Measurements from ENCODE around the gene CCT4. TPM values are rescaled to one million over a fixed set of nuclear protein-coding genes. Genes with fewer than 3 reads are reported as not detected.

The CCT4 gene
- total RNA-seq, 1 experiment from 2014 or later, result 265 TPM

GRCh38 chr2:61906186-61906470, 17.7 kb upstream of the CCT4 start:
- peaks cover 20% of the 10 kb centered on the region for H3K4me1 ChIP-seq (replicated peaks; ENCODE audit: insufficient read depth)
- DNase-seq, result no peak
- BruUV-seq (replicated peaks), result no TSS peak
- peak overlapping the region; percentile 82 for H3K4me3 ChIP-seq
- no peaks in the 10 kb centered on the region for H3K27me3 ChIP-seq (ENCODE audit: insufficient read depth, low read depth)
- ChIA-PET POLR2A (ENCODE audit: unreplicated experiment) (no interaction called here), CTCF (interaction anchor here (0.5 kb wide), 1 partner anchor 379 kb away, joined by 3 read pairs; no protein-coding TSS in a partner anchor)
- TF ChIP-seq EZH2 (IDR thresholded peaks at IDR 0.05; ENCODE audit: low read depth) (no peak), CTCF (conservative IDR thresholded peaks at IDR 0.05) (no peak)
- H3K27ac ChIP-seq, result no peak overlapping the region
- H3K9me2 ChIP-seq (ENCODE audit: insufficient read depth), result no peaks in the 10 kb centered on the region
- H3F3A ChIP-seq (ENCODE audit: insufficient read depth, low read depth), result peaks cover 7% of the 10 kb centered on the region
- no peaks in the 10 kb centered on the region for H3K36me3 ChIP-seq (ENCODE audit: low read depth)
- peak overlapping the region; percentile 91 for H2AFZ ChIP-seq
- H4K20me1 ChIP-seq (ENCODE audit: insufficient read depth), result no peaks in the 10 kb centered on the region
- H3K79me2 ChIP-seq (ENCODE audit: low read depth), result peaks cover 10% of the 10 kb centered on the region
- H3K4me2 ChIP-seq, result peak overlapping the region; percentile 92
- intact Hi-C loops (cut with micrococcal nuclease; ENCODE audit: unreplicated experiment), result loop anchor here (10.0 kb wide), 1 partner anchor 1201 kb away; no protein-coding TSS in a partner anchor
- no peaks in the 10 kb centered on the region for H3K9me3 ChIP-seq (ENCODE audit: insufficient read depth, low read depth)

- H3K79me2 ChIP-seq (ENCODE audit: low read depth), result peaks cover 10% of the 10 kb centered on the region
- no peak within 1 kb of the TSS for H3K27ac ChIP-seq
- DNase-seq, result peak; percentile 68 to 69
- no peaks in the 10 kb centered on the region for H3K9me2 ChIP-seq (ENCODE audit: insufficient read depth)
- TF ChIP-seq CTCF (conservative IDR thresholded peaks at IDR 0.05) (no peak), EZH2 (IDR thresholded peaks at IDR 0.05; ENCODE audit: low read depth) (no peak)
- CTCF ChIA-PET, result interaction anchor here (0.6 kb wide), 2 partner anchors 71 to 88 kb away, joined by 3 read pairs; no protein-coding TSS in a partner anchor
- H3F3A ChIP-seq (ENCODE audit: insufficient read depth, low read depth), result peaks cover 7% of the 10 kb centered on the region
- H4K20me1 ChIP-seq (ENCODE audit: insufficient read depth), result no peaks in the 10 kb centered on the region
- intact Hi-C loops (cut with micrococcal nuclease; ENCODE audit: unreplicated experiment), result loop anchor here (10.0 kb wide), 1 partner anchor 1201 kb away; no protein-coding TSS in a partner anchor
- H3K9me3 ChIP-seq (ENCODE audit: insufficient read depth, low read depth), result no peaks in the 10 kb centered on the region
- H3K4me1 ChIP-seq (replicated peaks; ENCODE audit: insufficient read depth), result peaks cover 20% of the 10 kb centered on the region
- H3K36me3 ChIP-seq (ENCODE audit: low read depth), result no peaks in the 10 kb centered on the region
- TSS peak; percentile 68 for BruUV-seq (replicated peaks)
- H2AFZ ChIP-seq, result peak within 1 kb of the TSS; percentile 91
- peak within 1 kb of the TSS; percentile 82 for H3K4me3 ChIP-seq
- POLR2A ChIA-PET (ENCODE audit: unreplicated experiment), result interaction anchor here (0.6 kb wide), 1 partner anchor 641 kb away, joined by 4 read pairs; no protein-coding TSS in a partner anchor
- peak within 1 kb of the TSS; percentile 92 for H3K4me2 ChIP-seq
- H3K27me3 ChIP-seq (ENCODE audit: insufficient read depth, low read depth), result no peaks in the 10 kb centered on the region
Observed at GRCh38 chr2:61905372-61906185, 17.1 kb upstream of the CCT4 start, which contains the start of gene COMMD1. Gene COMMD1, plus strand, starts transcription at chr2:61905674. Its CDS starts 5 bp downstream, at chr2:61905679.

GRCh38 chr2:61900281-61900680, 11.8 kb upstream of the CCT4 start:
- Histone ChIP-seq H3K4me2 (no peak overlapping the region), H3K4me1 (replicated peaks; ENCODE audit: insufficient read depth) (peaks cover 6% of the 10 kb centered on the region), H2AFZ (no peak overlapping the region), H3K27ac (no peak overlapping the region), H3K36me3 (ENCODE audit: low read depth) (no peaks in the 10 kb centered on the region), H3K79me2 (ENCODE audit: low read depth) (no peaks in the 10 kb centered on the region), H3K4me3 (no peak overlapping the region), H3F3A (ENCODE audit: insufficient read depth, low read depth) (no peaks in the 10 kb centered on the region), H4K20me1 (ENCODE audit: insufficient read depth) (no peaks in the 10 kb centered on the region), H3K9me2 (ENCODE audit: insufficient read depth) (no peaks in the 10 kb centered on the region), H3K27me3 (ENCODE audit: insufficient read depth, low read depth) (no peaks in the 10 kb centered on the region), H3K9me3 (ENCODE audit: insufficient read depth, low read depth) (no peaks in the 10 kb centered on the region)
- no TSS peak for BruUV-seq (replicated peaks)
- TF ChIP-seq CTCF (conservative IDR thresholded peaks at IDR 0.05) (no peak), EZH2 (IDR thresholded peaks at IDR 0.05; ENCODE audit: low read depth) (no peak)
- CTCF ChIA-PET, result no interaction called here
- intact Hi-C loops (cut with micrococcal nuclease; ENCODE audit: unreplicated experiment), result loop anchor here (10.0 kb wide), 1 partner anchor 1195 kb away; no protein-coding TSS in a partner anchor
- no peak for DNase-seq
- POLR2A ChIA-PET (ENCODE audit: unreplicated experiment), result no interaction called here
